ENCODE results near the gene KRT74.

GRCh38 chr12:52552055-52552454, 21.6 kb downstream of the KRT74 start:
- TF ChIP-seq, protein P1, sequence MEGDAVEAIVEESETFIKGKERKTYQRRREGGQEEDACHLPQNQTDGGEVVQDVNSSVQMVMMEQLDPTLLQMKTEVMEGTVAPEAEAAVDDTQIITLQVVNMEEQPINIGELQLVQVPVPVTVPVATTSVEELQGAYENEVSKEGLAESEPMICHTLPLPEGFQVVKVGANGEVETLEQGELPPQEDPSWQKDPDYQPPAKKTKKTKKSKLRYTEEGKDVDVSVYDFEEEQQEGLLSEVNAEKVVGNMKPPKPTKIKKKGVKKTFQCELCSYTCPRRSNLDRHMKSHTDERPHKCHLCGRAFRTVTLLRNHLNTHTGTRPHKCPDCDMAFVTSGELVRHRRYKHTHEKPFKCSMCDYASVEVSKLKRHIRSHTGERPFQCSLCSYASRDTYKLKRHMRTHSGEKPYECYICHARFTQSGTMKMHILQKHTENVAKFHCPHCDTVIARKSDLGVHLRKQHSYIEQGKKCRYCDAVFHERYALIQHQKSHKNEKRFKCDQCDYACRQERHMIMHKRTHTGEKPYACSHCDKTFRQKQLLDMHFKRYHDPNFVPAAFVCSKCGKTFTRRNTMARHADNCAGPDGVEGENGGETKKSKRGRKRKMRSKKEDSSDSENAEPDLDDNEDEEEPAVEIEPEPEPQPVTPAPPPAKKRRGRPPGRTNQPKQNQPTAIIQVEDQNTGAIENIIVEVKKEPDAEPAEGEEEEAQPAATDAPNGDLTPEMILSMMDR (IDR thresholded peaks at IDR 0.05): no peak
- TF ChIP-seq POLR2A (IDR thresholded peaks at IDR 0.05): no peak
- TF ChIP-seq POLR2AphosphoS5 (IDR thresholded peaks at IDR 0.05): no peak
